HG03097 (cell line): ENCODE data around the gene METTL3.
"Not testable (repeated sequence)": the region's sequence is repeated elsewhere in the genome, so short reads cannot be mapped to it uniquely, and the experiment has no call there.

Experiments used
- ATAC-seq: cut with Tn5 transposase; IDR thresholded peaks from one replicate; pipeline ENCODE4 v1.9.1; 2021; ENCODE audit not compliant: unreplicated experiment, low FRiP score

The METTL3 gene

GRCh38 chr14:21510735-21511657 lies at the start of gene METTL3:
METTL3 (minus strand) TSS chr14:21511340; CDS start chr14:21511223, 117 bp downstream.
- peak; percentile 95 for ATAC-seq

- no peak for ATAC-seq
Measured at GRCh38 chr14:21558703-21559170, 47.6 kb upstream of the METTL3 start.

GRCh38 chr14:21557084-21557901 lies 46.2 kb upstream of the METTL3 start:
- no peak for ATAC-seq

- ATAC-seq = no peak
Measured at GRCh38 chr14:21556378-21557083, 45.4 kb upstream of the METTL3 start.

- no peak for ATAC-seq
Measured at GRCh38 chr14:21553266-21553665, 42.1 kb upstream of the METTL3 start.

- ATAC-seq = not testable (repeated sequence)
Measured at GRCh38 chr14:21544588-21544987, 33.4 kb upstream of the METTL3 start.

- ATAC-seq = no peak
Measured at GRCh38 chr14:21543963-21544362, 32.8 kb upstream of the METTL3 start.

GRCh38 chr14:21543521-21543960 lies 32.4 kb upstream of the METTL3 start:
- ATAC-seq = no peak

- ATAC-seq = no peak
Measured at GRCh38 chr14:21541413-21542074, 30.4 kb upstream of the METTL3 start.

- ATAC-seq = no peak
Measured at GRCh38 chr14:21539189-21539940, 28.2 kb upstream of the METTL3 start.

- no peak for ATAC-seq
Measured at GRCh38 chr14:21537090-21537424, 25.9 kb upstream of the METTL3 start.

GRCh38 chr14:21536418-21537089 lies 25.4 kb upstream of the METTL3 start:
- ATAC-seq = no peak

GRCh38 chr14:21535545-21536417 lies 24.6 kb upstream of the METTL3 start:
- ATAC-seq = no peak

GRCh38 chr14:21534576-21534975 lies 23.4 kb upstream of the METTL3 start:
- ATAC-seq = no peak

GRCh38 chr14:21533294-21533693 lies 22.2 kb upstream of the METTL3 start:
- ATAC-seq = no peak

- ATAC-seq = no peak
Measured at GRCh38 chr14:21529515-21529914, 18.4 kb upstream of the METTL3 start.

GRCh38 chr14:21528381-21529348 lies 17.5 kb upstream of the METTL3 start:
- no peak for ATAC-seq
